ENCODE measurements around the gene DOCK10. TPM values are rescaled to one million over a fixed set of nuclear protein-coding genes. Genes with fewer than 3 reads are reported as not detected.

The DOCK10 gene
- total RNA-seq, 1 experiment from 2014 or later = 28.9 TPM

DNA sequence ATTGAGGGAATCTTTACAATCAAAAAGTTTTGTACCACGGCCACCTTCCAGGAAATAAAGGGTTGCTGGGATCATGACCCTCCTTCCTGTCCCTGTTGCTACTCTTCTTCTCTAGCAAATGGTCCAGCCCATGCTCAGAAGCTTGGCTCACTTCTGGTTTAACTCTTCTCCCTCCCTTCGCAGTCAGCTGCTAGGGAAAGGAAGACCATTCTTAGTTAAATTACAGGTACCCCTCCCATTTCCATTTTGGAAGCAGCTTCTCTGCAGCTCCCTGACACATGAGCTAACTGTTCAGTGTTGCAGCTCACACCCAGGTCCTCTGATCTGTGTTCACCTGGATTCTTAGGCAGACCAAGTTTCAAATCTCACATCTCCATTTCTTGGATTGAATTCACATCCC, 100.3 kb downstream of the DOCK10 start:
- H3K79me2 ChIP-seq (ENCODE audit: low read depth) = no peaks in the 10 kb centered on the region
- CTCF ChIA-PET = no interaction called here
- no peak overlapping the region for H3K4me3 ChIP-seq
- no peaks in the 10 kb centered on the region for H3K9me3 ChIP-seq (ENCODE audit: insufficient read depth, low read depth)
- H3K27ac ChIP-seq = no peak overlapping the region
- no peaks in the 10 kb centered on the region for H3F3A ChIP-seq (ENCODE audit: insufficient read depth, low read depth)
- H2AFZ ChIP-seq = 0 out of 2 replicates have a peak overlapping the region, but pooled peaks have one; percentile 25
- no TSS peak for BruUV-seq (replicated peaks)
- H3K36me3 ChIP-seq (ENCODE audit: low read depth) = no peaks in the 10 kb centered on the region
- H3K4me2 ChIP-seq = no peak overlapping the region
- DNase-seq = no peak
- H3K9me2 ChIP-seq (ENCODE audit: insufficient read depth) = 0 out of 2 replicates have a peak, but pooled peaks cover 3% of the 10 kb centered on the region
- no peaks in the 10 kb centered on the region for H4K20me1 ChIP-seq (ENCODE audit: insufficient read depth)
- intact Hi-C loops (cut with micrococcal nuclease; ENCODE audit: unreplicated experiment) = no loop called here
- TF ChIP-seq EZH2 (IDR thresholded peaks at IDR 0.05; ENCODE audit: low read depth) = no peak
- POLR2A ChIA-PET (ENCODE audit: unreplicated experiment) = no interaction called here
- H3K27me3 ChIP-seq (ENCODE audit: insufficient read depth, low read depth) = no peaks in the 10 kb centered on the region
- H3K4me1 ChIP-seq (replicated peaks; ENCODE audit: insufficient read depth) = no peaks in the 10 kb centered on the region

GRCh38 chr2:224940618-224941017, 101.7 kb downstream of the DOCK10 start:
- Histone ChIP-seq H3K27ac (no peak overlapping the region), H3K4me3 (no peak overlapping the region), H3K27me3 (ENCODE audit: insufficient read depth, low read depth) (no peaks in the 10 kb centered on the region), H4K20me1 (ENCODE audit: insufficient read depth) (no peaks in the 10 kb centered on the region), H3K9me2 (ENCODE audit: insufficient read depth) (no peaks in the 10 kb centered on the region), H3K79me2 (ENCODE audit: low read depth) (no peaks in the 10 kb centered on the region), H3K36me3 (ENCODE audit: low read depth) (no peaks in the 10 kb centered on the region), H3K4me1 (replicated peaks; ENCODE audit: insufficient read depth) (no peaks in the 10 kb centered on the region), H3F3A (ENCODE audit: insufficient read depth, low read depth) (no peaks in the 10 kb centered on the region), H3K4me2 (no peak overlapping the region), H3K9me3 (ENCODE audit: insufficient read depth, low read depth) (no peaks in the 10 kb centered on the region), H2AFZ (no peak overlapping the region)
- POLR2A ChIA-PET (ENCODE audit: unreplicated experiment) = no interaction called here
- DNase-seq = no peak
- CTCF ChIA-PET = no interaction called here
- BruUV-seq (replicated peaks) = no TSS peak
- TF ChIP-seq EZH2 (IDR thresholded peaks at IDR 0.05; ENCODE audit: low read depth) (no peak), CTCF (conservative IDR thresholded peaks at IDR 0.05) (no peak)
- intact Hi-C loops (cut with micrococcal nuclease; ENCODE audit: unreplicated experiment) = no loop called here

DNA sequence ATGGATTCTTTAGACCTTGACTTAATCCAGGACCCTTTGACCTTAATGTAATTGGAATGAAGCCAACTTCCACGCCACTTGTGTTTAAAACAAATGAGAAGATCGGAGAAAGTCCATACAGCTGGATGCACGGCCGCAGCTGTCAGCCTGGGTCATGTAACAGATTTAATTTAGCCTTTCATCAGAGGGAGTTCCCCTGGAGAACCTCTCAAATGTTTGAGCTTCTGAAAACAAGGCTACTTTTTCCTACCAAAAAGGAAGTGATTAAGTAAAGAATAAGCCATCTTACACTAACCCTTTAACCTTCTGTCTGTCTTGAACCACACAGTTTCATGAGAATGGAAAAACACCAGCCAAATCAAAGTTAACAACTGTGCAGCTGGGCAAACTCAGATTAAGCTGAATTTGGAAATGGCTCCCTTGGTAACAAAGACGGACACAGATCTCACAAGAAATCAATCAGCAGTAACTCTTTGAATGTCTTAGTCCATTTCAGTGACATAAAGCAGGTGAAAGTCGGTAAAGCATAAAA, 103.6 kb downstream of the DOCK10 start:
- Histone ChIP-seq H3K9me2 (ENCODE audit: insufficient read depth) (no peaks in the 10 kb centered on the region), H4K20me1 (ENCODE audit: insufficient read depth) (no peaks in the 10 kb centered on the region), H3K9me3 (ENCODE audit: insufficient read depth, low read depth) (no peaks in the 10 kb centered on the region), H3K4me2 (no peak overlapping the region), H3K4me3 (no peak overlapping the region), H3K27me3 (ENCODE audit: insufficient read depth, low read depth) (no peaks in the 10 kb centered on the region), H3K36me3 (ENCODE audit: low read depth) (no peaks in the 10 kb centered on the region), H2AFZ (no peak overlapping the region), H3K79me2 (ENCODE audit: low read depth) (no peaks in the 10 kb centered on the region), H3K4me1 (replicated peaks; ENCODE audit: insufficient read depth) (no peaks in the 10 kb centered on the region), H3K27ac (no peak overlapping the region), H3F3A (ENCODE audit: insufficient read depth, low read depth) (no peaks in the 10 kb centered on the region)
- intact Hi-C loops (cut with micrococcal nuclease; ENCODE audit: unreplicated experiment) = no loop called here
- no TSS peak for BruUV-seq (replicated peaks)
- ChIA-PET CTCF (no interaction called here), POLR2A (ENCODE audit: unreplicated experiment) (no interaction called here)
- no peak for DNase-seq
- no peak for TF ChIP-seq EZH2 (IDR thresholded peaks at IDR 0.05; ENCODE audit: low read depth)
- no peak for TF ChIP-seq CTCF (conservative IDR thresholded peaks at IDR 0.05)

- Histone ChIP-seq H3K27me3 (ENCODE audit: insufficient read depth, low read depth) (no peaks in the 10 kb centered on the region), H3K4me3 (no peak overlapping the region), H2AFZ (no peak overlapping the region), H3K4me1 (replicated peaks; ENCODE audit: insufficient read depth) (no peaks in the 10 kb centered on the region), H3K4me2 (no peak overlapping the region), H3F3A (ENCODE audit: insufficient read depth, low read depth) (no peaks in the 10 kb centered on the region), H3K79me2 (ENCODE audit: low read depth) (no peaks in the 10 kb centered on the region), H3K27ac (no peak overlapping the region), H3K36me3 (ENCODE audit: low read depth) (no peaks in the 10 kb centered on the region), H3K9me2 (ENCODE audit: insufficient read depth) (no peaks in the 10 kb centered on the region), H4K20me1 (ENCODE audit: insufficient read depth) (no peaks in the 10 kb centered on the region), H3K9me3 (ENCODE audit: insufficient read depth, low read depth) (no peaks in the 10 kb centered on the region)
- intact Hi-C loops (cut with micrococcal nuclease; ENCODE audit: unreplicated experiment) = no loop called here
- TF ChIP-seq EZH2 (IDR thresholded peaks at IDR 0.05; ENCODE audit: low read depth) (no peak), CTCF (conservative IDR thresholded peaks at IDR 0.05) (no peak)
- ChIA-PET POLR2A (ENCODE audit: unreplicated experiment) (no interaction called here), CTCF (no interaction called here)
- no peak for DNase-seq
- no TSS peak for BruUV-seq (replicated peaks)
Observed at GRCh38 chr2:224937887-224938286, 104.4 kb downstream of the DOCK10 start.

All from PC-9 (cell line).